Measurements from ENCODE around the gene KATNAL1. TPM values are rescaled to one million over a fixed set of nuclear protein-coding genes. Genes with fewer than 3 reads are reported as not detected.

Gene KATNAL1
- polyA plus RNA-seq, 3 donors: 0.49 to 1.2 (median 1.0) TPM

GRCh38 chr13:30323524-30323923 is 16.2 kb upstream of the KATNAL1 start:
- TF ChIP-seq, protein P1, sequence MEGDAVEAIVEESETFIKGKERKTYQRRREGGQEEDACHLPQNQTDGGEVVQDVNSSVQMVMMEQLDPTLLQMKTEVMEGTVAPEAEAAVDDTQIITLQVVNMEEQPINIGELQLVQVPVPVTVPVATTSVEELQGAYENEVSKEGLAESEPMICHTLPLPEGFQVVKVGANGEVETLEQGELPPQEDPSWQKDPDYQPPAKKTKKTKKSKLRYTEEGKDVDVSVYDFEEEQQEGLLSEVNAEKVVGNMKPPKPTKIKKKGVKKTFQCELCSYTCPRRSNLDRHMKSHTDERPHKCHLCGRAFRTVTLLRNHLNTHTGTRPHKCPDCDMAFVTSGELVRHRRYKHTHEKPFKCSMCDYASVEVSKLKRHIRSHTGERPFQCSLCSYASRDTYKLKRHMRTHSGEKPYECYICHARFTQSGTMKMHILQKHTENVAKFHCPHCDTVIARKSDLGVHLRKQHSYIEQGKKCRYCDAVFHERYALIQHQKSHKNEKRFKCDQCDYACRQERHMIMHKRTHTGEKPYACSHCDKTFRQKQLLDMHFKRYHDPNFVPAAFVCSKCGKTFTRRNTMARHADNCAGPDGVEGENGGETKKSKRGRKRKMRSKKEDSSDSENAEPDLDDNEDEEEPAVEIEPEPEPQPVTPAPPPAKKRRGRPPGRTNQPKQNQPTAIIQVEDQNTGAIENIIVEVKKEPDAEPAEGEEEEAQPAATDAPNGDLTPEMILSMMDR (IDR thresholded peaks at IDR 0.05): no peak
- Mint-ChIP-seq H3K4me3 (no peak overlapping the region), H3K4me1 (peaks cover 6% of the 10 kb centered on the region), H3K27me3 (ENCODE audit: low read depth in 3 of 3) (peaks cover 2 to 4% (median 3%) of the 10 kb centered on the region in 3 donors), H3K27ac (no peak overlapping the region), H3K9me3 (peaks cover 0 to 2% (median 0%) of the 10 kb centered on the region in 7 donors), H3K36me3 (peaks cover 0 to 2% of the 10 kb centered on the region in 2 donors)
- intact Hi-C loops (cut with micrococcal nuclease): no loop called here
- Histone ChIP-seq H3K27me3 (ENCODE audit: control insufficient read depth in 2 of 2, insufficient read depth in 2 of 2, low read length in 2 of 2) (no peaks in the 10 kb centered on the region), H3K9me3 (replicated peaks in 1 of 2; ENCODE audit: control insufficient read depth in 1 of 2, insufficient read depth in 1 of 2, low read length in 2 of 2) (no peaks in the 10 kb centered on the region), H2AFZ (ENCODE audit: insufficient read depth, low read depth, low read length, poor library complexity, severe bottlenecking) (no peak overlapping the region), H3K4me3 (replicated peaks in 1 of 3; ENCODE audit: low read depth in 2 of 3, low read length in 3 of 3) (no peak overlapping the region), H3K27ac (ENCODE audit: low read depth in 1 of 2, low read length in 2 of 2) (no peak overlapping the region), H3K9ac (ENCODE audit: insufficient read depth, low read length, poor library complexity, severe bottlenecking) (no peak overlapping the region), H4K20me1 (ENCODE audit: insufficient read depth, low read length) (no peaks in the 10 kb centered on the region), H3K4me2 (replicated peaks; ENCODE audit: extremely low read depth, low read length, poor library complexity, severe bottlenecking) (no peak overlapping the region), H3K79me2 (ENCODE audit: insufficient read depth, low read length) (no peaks in the 10 kb centered on the region), H3K36me3 (replicated peaks in 1 of 2; ENCODE audit: control insufficient read depth in 1 of 2, insufficient read depth in 2 of 2, low read length in 2 of 2) (no peaks in the 10 kb centered on the region), H3K4me1 (ENCODE audit: control insufficient read depth in 1 of 2, insufficient read depth in 2 of 2, low read length in 2 of 2) (peaks cover 0 to 3% of the 10 kb centered on the region in 2 donors)
- 80% methylated on average over 1 of the region's 2 CpGs for WGBS (ENCODE audit: insufficient coverage)
- no peak for DNase-seq

DNA sequence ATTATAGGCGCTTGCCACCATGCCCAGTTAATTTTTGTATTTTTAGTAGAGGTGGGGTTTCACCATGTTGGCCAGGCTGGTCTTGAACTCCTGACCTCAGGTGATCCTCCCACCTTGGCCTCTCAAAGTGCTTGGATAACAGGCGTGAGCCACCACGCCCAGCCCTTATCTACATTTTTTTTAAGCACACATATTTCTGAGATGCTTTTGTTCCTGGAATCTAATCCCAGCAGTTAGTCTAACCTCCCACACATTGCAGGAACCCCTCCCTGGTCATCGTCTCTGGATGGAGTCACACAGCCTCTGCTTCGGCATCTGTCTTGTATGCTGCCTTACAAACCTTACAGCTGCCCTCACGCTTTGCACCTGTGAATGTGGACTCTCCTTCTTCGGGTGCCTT is 15.1 kb upstream of the KATNAL1 start:
- peaks cover 0 to 2% (median 0%) of the 10 kb centered on the region in 7 donors for H3K9me3 Mint-ChIP-seq
- Histone ChIP-seq H3K9ac (ENCODE audit: insufficient read depth, low read length, poor library complexity, severe bottlenecking) (no peak overlapping the region), H4K20me1 (ENCODE audit: insufficient read depth, low read length) (no peaks in the 10 kb centered on the region), H3K79me2 (ENCODE audit: insufficient read depth, low read length) (no peaks in the 10 kb centered on the region), H3K4me3 (replicated peaks in 1 of 3; ENCODE audit: low read depth in 2 of 3, low read length in 3 of 3) (no peak overlapping the region), H3K27me3 (ENCODE audit: control insufficient read depth in 2 of 2, insufficient read depth in 2 of 2, low read length in 2 of 2) (no peaks in the 10 kb centered on the region), H3K4me2 (replicated peaks; ENCODE audit: extremely low read depth, low read length, poor library complexity, severe bottlenecking) (no peak overlapping the region), H2AFZ (ENCODE audit: insufficient read depth, low read depth, low read length, poor library complexity, severe bottlenecking) (no peak overlapping the region), H3K9me3 (replicated peaks in 1 of 2; ENCODE audit: control insufficient read depth in 1 of 2, insufficient read depth in 1 of 2, low read length in 2 of 2) (no peaks in the 10 kb centered on the region), H3K4me1 (ENCODE audit: control insufficient read depth in 1 of 2, insufficient read depth in 2 of 2, low read length in 2 of 2) (peaks cover 0 to 3% of the 10 kb centered on the region in 2 donors), H3K36me3 (replicated peaks in 1 of 2; ENCODE audit: control insufficient read depth in 1 of 2, insufficient read depth in 2 of 2, low read length in 2 of 2) (no peaks in the 10 kb centered on the region), H3K27ac (ENCODE audit: low read depth in 1 of 2, low read length in 2 of 2) (no peak overlapping the region)
- intact Hi-C loops (cut with micrococcal nuclease): no loop called here
- TF ChIP-seq, protein P1 (IDR thresholded peaks at IDR 0.05): no peak
- WGBS (ENCODE audit: insufficient coverage): 89% methylated on average over 6 of the region's 7 CpGs
- DNase-seq: no peak
- no peak overlapping the region for H3K4me3 Mint-ChIP-seq
- no peak overlapping the region for H3K27ac Mint-ChIP-seq
- H3K27me3 Mint-ChIP-seq (ENCODE audit: low read depth in 3 of 3): peaks cover 2 to 4% (median 3%) of the 10 kb centered on the region in 3 donors
- H3K4me1 Mint-ChIP-seq: peaks cover 6% of the 10 kb centered on the region
- H3K36me3 Mint-ChIP-seq: peaks cover 0 to 2% of the 10 kb centered on the region in 2 donors

All from CD14-positive monocyte (primary cell).